ENCODE measurements around the gene CDC42BPB.

GRCh38 chr14:102935756-102936155 lies 121.6 kb downstream of the CDC42BPB start:
- TF ChIP-seq, protein P1, sequence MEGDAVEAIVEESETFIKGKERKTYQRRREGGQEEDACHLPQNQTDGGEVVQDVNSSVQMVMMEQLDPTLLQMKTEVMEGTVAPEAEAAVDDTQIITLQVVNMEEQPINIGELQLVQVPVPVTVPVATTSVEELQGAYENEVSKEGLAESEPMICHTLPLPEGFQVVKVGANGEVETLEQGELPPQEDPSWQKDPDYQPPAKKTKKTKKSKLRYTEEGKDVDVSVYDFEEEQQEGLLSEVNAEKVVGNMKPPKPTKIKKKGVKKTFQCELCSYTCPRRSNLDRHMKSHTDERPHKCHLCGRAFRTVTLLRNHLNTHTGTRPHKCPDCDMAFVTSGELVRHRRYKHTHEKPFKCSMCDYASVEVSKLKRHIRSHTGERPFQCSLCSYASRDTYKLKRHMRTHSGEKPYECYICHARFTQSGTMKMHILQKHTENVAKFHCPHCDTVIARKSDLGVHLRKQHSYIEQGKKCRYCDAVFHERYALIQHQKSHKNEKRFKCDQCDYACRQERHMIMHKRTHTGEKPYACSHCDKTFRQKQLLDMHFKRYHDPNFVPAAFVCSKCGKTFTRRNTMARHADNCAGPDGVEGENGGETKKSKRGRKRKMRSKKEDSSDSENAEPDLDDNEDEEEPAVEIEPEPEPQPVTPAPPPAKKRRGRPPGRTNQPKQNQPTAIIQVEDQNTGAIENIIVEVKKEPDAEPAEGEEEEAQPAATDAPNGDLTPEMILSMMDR (IDR thresholded peaks at IDR 0.05): no peak
- TF ChIP-seq POLR2A (IDR thresholded peaks at IDR 0.05): no peak

Data from lower leg skin (tissue), 3 donors.